NT2/D1 (cell line): Measurements from ENCODE around the gene DGKH.

Experiments used
- DNase-seq: peaks from one replicate; pipeline ENCODE4 v3.0.0-alpha.2; 2011; ENCODE audit warnings: low read depth, low spot score
- H3K27me3 ChIP-seq: 2 replicates; pipeline ENCODE4 v1.6.0; 2011; ENCODE audit warnings: mild to moderate bottlenecking; ENCODE audit not compliant: insufficient read length, insufficient read depth
- H3K36me3 ChIP-seq: 2 replicates; pipeline ENCODE4 v1.6.1; 2011; ENCODE audit warnings: mild to moderate bottlenecking, low read length, mixed read lengths; ENCODE audit not compliant: insufficient read depth, insufficient read length
- H3K4me1 ChIP-seq: 2 replicates; pipeline ENCODE4 v1.5.1; 2011; ENCODE audit not compliant: insufficient read depth, insufficient read length
- H3K4me3 ChIP-seq: 2 replicates; pipeline ENCODE4 v1.5.1; 2011; ENCODE audit warnings: low read depth; ENCODE audit not compliant: insufficient read length
- H3K9ac ChIP-seq: 2 replicates; pipeline ENCODE4 v1.6.0; 2011; ENCODE audit warnings: low read depth; ENCODE audit not compliant: insufficient read length
- H3K9me3 ChIP-seq: 2 replicates; pipeline ENCODE4 v1.5.1; 2011; ENCODE audit warnings: mild to moderate bottlenecking, low read length; ENCODE audit not compliant: insufficient read depth
- SUZ12 ChIP-seq: IDR thresholded peaks from 2 replicates; pipeline ENCODE4 v1.6.1; 2011; ENCODE audit not compliant: insufficient read length, insufficient read depth; ENCODE audit errors: extremely low read depth
- YY1 ChIP-seq: IDR thresholded peaks from 2 replicates; pipeline ENCODE4 v1.6.1; 2011; ENCODE audit not compliant: insufficient read length, insufficient read depth
- ZNF274 ChIP-seq: IDR thresholded peaks from 2 replicates; pipeline ENCODE4 v1.6.1; 2011; ENCODE audit warnings: mild to moderate bottlenecking, low read depth, low read length

DGKH gene

GRCh38 chr13:42229287-42229686 is 180.8 kb downstream of the DGKH start:
- no peak for DNase-seq
- Histone ChIP-seq H3K4me3 (no peak overlapping the region), H3K27me3 (no peaks in the 10 kb centered on the region), H3K9ac (no peak overlapping the region), H3K36me3 (no peaks in the 10 kb centered on the region), H3K4me1 (no peaks in the 10 kb centered on the region), H3K9me3 (no peaks in the 10 kb centered on the region)
- TF ChIP-seq YY1, result no peak
- no peak for TF ChIP-seq ZNF274
- no peak for TF ChIP-seq SUZ12

- Histone ChIP-seq H3K4me1 (no peaks in the 10 kb centered on the region), H3K36me3 (no peaks in the 10 kb centered on the region), H3K9ac (no peak overlapping the region), H3K9me3 (no peaks in the 10 kb centered on the region), H3K4me3 (no peak overlapping the region), H3K27me3 (no peaks in the 10 kb centered on the region)
- TF ChIP-seq YY1 (no peak), ZNF274 (no peak), SUZ12 (no peak)
- no peak for DNase-seq
These were observed 184.2 kb downstream of the DGKH start for GRCh38 chr13:42232671-42233070.

DNA sequence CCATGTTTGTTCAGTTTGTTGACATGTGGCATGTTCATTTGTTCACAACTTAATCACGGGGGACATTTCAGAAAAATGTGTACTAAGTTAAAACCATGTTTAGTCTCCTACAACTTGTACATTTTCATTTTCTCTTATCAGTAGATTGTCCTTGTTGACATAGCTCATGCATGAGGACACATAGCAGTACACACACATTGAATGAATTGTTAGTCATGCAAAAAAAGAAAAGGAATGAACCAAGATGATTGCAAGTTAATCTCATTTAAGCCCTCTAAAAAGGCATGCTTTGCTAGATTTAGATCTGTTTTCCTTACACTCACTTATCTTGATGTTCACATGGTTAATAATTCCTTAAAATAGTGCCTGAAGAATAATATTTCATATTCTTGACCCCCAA is 185.3 kb downstream of the DGKH start:
- Histone ChIP-seq H3K9ac (no peak overlapping the region), H3K27me3 (no peaks in the 10 kb centered on the region), H3K36me3 (no peaks in the 10 kb centered on the region), H3K4me1 (no peaks in the 10 kb centered on the region), H3K4me3 (no peak overlapping the region), H3K9me3 (no peaks in the 10 kb centered on the region)
- no peak for TF ChIP-seq ZNF274
- no peak for TF ChIP-seq YY1
- no peak for TF ChIP-seq SUZ12
- DNase-seq, result no peak

GRCh38 chr13:42239161-42239560 is 190.7 kb downstream of the DGKH start:
- Histone ChIP-seq H3K9me3 (no peaks in the 10 kb centered on the region), H3K27me3 (no peaks in the 10 kb centered on the region), H3K4me1 (no peaks in the 10 kb centered on the region), H3K36me3 (no peaks in the 10 kb centered on the region), H3K9ac (no peak overlapping the region), H3K4me3 (no peak overlapping the region)
- DNase-seq, result no peak
- TF ChIP-seq ZNF274 (no peak), YY1 (no peak), SUZ12 (no peak)

GRCh38 chr13:42239644-42240043 is 191.2 kb downstream of the DGKH start:
- Histone ChIP-seq H3K27me3 (no peaks in the 10 kb centered on the region), H3K4me3 (no peak overlapping the region), H3K4me1 (no peaks in the 10 kb centered on the region), H3K9ac (no peak overlapping the region), H3K36me3 (no peaks in the 10 kb centered on the region), H3K9me3 (no peaks in the 10 kb centered on the region)
- TF ChIP-seq YY1 (no peak), ZNF274 (no peak), SUZ12 (no peak)
- DNase-seq, result no peak

DNA sequence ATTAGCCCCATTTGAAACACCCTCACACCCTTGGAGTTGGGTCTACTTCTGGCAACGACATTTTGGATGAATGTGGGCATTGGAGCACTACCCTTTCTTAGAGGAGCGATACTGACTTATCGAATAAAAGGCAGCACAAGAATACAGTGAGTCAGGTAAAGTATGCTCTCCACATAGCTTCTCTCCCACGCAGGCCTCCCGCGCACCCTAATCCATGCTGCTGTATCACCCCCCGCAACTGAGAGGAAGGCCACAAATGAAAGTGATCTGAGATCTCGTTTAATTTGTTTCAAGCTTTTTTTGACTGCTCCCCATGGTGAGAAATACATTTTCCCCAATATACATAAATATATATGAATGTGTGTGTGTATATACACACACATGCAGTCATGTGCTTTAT is 198.1 kb downstream of the DGKH start:
- Histone ChIP-seq H3K9ac (no peak overlapping the region), H3K27me3 (no peaks in the 10 kb centered on the region), H3K36me3 (no peaks in the 10 kb centered on the region), H3K9me3 (no peaks in the 10 kb centered on the region), H3K4me3 (no peak overlapping the region), H3K4me1 (no peaks in the 10 kb centered on the region)
- no peak for DNase-seq
- TF ChIP-seq SUZ12, result no peak

GRCh38 chr13:42247883-42248282 is 199.4 kb downstream of the DGKH start:
- H3K4me3 ChIP-seq, result no peak overlapping the region
- H3K9me3 ChIP-seq, result no peaks in the 10 kb centered on the region
- no peak for DNase-seq
- H3K9ac ChIP-seq, result no peak overlapping the region
- no peaks in the 10 kb centered on the region for H3K4me1 ChIP-seq
- H3K27me3 ChIP-seq, result no peaks in the 10 kb centered on the region
- no peak for TF ChIP-seq YY1
- no peaks in the 10 kb centered on the region for H3K36me3 ChIP-seq

DNA sequence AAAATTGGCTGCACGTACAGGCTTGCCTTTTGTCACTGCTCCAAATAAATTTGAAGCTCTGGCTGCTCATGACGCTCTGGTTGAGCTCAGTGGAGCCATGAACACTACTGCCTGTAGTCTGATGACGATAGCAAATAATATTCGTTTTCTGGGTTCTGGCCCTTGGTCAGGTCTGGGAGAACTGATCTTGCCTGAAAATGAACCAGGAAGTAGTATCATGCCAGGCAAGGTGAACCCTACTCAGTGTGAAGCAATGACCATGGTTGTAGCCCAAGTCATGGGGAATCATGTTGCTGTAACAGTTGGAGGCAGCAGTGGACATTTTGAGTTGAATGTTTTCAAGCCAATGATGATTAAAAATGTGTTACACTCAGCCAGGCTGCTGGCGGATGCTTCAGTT is 207.4 kb downstream of the DGKH start:
- H3K36me3 ChIP-seq, result no peaks in the 10 kb centered on the region
- H3K4me3 ChIP-seq, result no peak overlapping the region
- no peak overlapping the region for H3K9ac ChIP-seq
- H3K9me3 ChIP-seq, result no peaks in the 10 kb centered on the region
- no peaks in the 10 kb centered on the region for H3K4me1 ChIP-seq
- TF ChIP-seq YY1 (no peak), ZNF274 (no peak), SUZ12 (no peak)
- no peaks in the 10 kb centered on the region for H3K27me3 ChIP-seq
- no peak for DNase-seq
